Ishikawa (cell line): Measurements from ENCODE around the gene GAS7.

Source experiments
- CEBPB ChIP-seq: IDR thresholded peaks from 2 replicates; pipeline ENCODE4 v1.6.1; 2012
- CREB1 ChIP-seq: IDR thresholded peaks from 2 replicates; pipeline ENCODE4 v1.6.1; 2012; ENCODE audit warnings: low read depth
- EGR1 ChIP-seq: IDR thresholded peaks from 2 replicates; pipeline ENCODE4 v1.6.1; 2012
- EP300 ChIP-seq: IDR thresholded peaks from 2 replicates; pipeline ENCODE4 v1.6.1; 2012; ENCODE audit warnings: borderline replicate concordance
- FOXM1 ChIP-seq: IDR thresholded peaks from 2 replicates; pipeline ENCODE4 v1.6.1; 2012; ENCODE audit warnings: low read depth, borderline replicate concordance
- NFIC ChIP-seq: IDR thresholded peaks from 2 replicates; pipeline ENCODE4 v1.6.1; 2012
- RAD21 ChIP-seq: IDR thresholded peaks from 2 replicates; pipeline ENCODE4 v1.6.1; 2012; ENCODE audit warnings: low read depth
- TAF1 ChIP-seq: IDR thresholded peaks from 2 replicates; pipeline ENCODE4 v1.6.1; 2012; ENCODE audit warnings: low read depth, mild to moderate bottlenecking
- TCF12 ChIP-seq: IDR thresholded peaks from 2 replicates; pipeline ENCODE4 v1.6.1; 2012; ENCODE audit warnings: low read depth
- TEAD4 ChIP-seq: IDR thresholded peaks from 2 replicates; pipeline ENCODE4 v1.6.1; 2012
- YY1 ChIP-seq: IDR thresholded peaks from 2 replicates; pipeline ENCODE4 v1.6.1; 2012; ENCODE audit warnings: low read depth
- ZBTB7A ChIP-seq: IDR thresholded peaks from 2 replicates; pipeline ENCODE4 v1.6.1; 2012; ENCODE audit warnings: low read depth
- TF ChIP-seq, protein P1 (sequence below): IDR thresholded peaks from 2 replicates; pipeline ENCODE4 v1.6.1; 2012
- TF ChIP-seq, protein P2 (sequence below): IDR thresholded peaks from 2 replicates; pipeline ENCODE4 v1.6.1; 2012; ENCODE audit warnings: low read depth, mild to moderate bottlenecking
- TF ChIP-seq, protein P3 (sequence below): IDR thresholded peaks from 2 replicates; pipeline ENCODE4 v1.6.1; 2012

The GAS7 gene

DNA sequence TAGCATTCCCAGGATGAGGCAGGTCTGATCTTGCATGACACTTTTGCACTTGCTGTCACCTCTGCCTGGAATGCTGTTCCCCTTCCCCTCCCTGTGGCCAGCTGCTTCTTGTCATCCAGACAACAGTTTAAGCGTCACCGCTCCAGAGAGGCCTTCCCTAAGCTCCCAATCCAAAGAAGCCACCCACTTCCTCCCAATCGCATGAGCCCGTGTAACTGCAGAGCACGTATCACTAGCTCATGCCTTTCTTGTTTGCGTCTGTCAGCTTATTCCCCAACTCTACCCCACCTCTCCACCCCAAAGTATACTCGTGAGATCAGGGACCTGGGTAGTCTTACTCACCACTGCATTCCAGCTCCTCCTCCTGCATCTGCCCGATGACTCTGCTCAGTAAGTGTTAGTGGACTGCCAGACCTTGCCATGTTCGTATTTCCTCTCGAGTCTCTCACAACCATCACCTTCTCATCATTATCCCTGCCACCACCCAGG is 92.8 kb downstream of the GAS7 start:
- TF ChIP-seq, protein P1, sequence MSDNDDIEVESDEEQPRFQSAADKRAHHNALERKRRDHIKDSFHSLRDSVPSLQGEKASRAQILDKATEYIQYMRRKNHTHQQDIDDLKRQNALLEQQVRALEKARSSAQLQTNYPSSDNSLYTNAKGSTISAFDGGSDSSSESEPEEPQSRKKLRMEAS: no peak
- TF ChIP-seq TAF1: no peak

DNA sequence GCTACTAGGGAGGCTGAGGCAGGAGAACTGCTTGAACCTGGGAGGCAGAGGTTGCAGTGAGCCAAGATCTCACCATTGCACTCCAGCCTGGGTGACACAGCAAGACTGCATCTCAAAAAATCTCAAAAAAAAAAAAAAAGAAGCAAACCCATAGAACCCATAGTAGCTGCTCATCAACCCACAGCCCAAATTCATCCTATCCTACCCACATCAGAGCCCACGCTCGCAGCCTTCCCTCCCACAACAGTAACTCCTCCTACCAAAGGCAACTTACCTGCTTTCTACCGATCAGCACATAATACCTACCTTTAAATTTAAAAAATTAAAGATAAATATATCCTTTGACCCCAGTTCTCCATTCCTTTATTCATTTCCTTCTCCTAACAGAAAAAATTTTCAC is 94.7 kb downstream of the GAS7 start:
- TF ChIP-seq EP300: no peak
- no peak for TF ChIP-seq TCF12
- TF ChIP-seq TEAD4: no peak
- no peak for TF ChIP-seq YY1
- TF ChIP-seq, protein P1: no peak
- TF ChIP-seq, protein P2, sequence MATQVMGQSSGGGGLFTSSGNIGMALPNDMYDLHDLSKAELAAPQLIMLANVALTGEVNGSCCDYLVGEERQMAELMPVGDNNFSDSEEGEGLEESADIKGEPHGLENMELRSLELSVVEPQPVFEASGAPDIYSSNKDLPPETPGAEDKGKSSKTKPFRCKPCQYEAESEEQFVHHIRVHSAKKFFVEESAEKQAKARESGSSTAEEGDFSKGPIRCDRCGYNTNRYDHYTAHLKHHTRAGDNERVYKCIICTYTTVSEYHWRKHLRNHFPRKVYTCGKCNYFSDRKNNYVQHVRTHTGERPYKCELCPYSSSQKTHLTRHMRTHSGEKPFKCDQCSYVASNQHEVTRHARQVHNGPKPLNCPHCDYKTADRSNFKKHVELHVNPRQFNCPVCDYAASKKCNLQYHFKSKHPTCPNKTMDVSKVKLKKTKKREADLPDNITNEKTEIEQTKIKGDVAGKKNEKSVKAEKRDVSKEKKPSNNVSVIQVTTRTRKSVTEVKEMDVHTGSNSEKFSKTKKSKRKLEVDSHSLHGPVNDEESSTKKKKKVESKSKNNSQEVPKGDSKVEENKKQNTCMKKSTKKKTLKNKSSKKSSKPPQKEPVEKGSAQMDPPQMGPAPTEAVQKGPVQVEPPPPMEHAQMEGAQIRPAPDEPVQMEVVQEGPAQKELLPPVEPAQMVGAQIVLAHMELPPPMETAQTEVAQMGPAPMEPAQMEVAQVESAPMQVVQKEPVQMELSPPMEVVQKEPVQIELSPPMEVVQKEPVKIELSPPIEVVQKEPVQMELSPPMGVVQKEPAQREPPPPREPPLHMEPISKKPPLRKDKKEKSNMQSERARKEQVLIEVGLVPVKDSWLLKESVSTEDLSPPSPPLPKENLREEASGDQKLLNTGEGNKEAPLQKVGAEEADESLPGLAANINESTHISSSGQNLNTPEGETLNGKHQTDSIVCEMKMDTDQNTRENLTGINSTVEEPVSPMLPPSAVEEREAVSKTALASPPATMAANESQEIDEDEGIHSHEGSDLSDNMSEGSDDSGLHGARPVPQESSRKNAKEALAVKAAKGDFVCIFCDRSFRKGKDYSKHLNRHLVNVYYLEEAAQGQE: no peak
- TF ChIP-seq NFIC: no peak
- TF ChIP-seq, protein P3, sequence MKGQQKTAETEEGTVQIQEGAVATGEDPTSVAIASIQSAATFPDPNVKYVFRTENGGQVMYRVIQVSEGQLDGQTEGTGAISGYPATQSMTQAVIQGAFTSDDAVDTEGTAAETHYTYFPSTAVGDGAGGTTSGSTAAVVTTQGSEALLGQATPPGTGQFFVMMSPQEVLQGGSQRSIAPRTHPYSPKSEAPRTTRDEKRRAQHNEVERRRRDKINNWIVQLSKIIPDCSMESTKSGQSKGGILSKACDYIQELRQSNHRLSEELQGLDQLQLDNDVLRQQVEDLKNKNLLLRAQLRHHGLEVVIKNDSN: no peak
- TF ChIP-seq ZBTB7A: no peak
- no peak for TF ChIP-seq RAD21
- no peak for TF ChIP-seq TAF1
- no peak for TF ChIP-seq CEBPB
- no peak for TF ChIP-seq FOXM1
- TF ChIP-seq CREB1: no peak
- TF ChIP-seq EGR1: no peak

DNA sequence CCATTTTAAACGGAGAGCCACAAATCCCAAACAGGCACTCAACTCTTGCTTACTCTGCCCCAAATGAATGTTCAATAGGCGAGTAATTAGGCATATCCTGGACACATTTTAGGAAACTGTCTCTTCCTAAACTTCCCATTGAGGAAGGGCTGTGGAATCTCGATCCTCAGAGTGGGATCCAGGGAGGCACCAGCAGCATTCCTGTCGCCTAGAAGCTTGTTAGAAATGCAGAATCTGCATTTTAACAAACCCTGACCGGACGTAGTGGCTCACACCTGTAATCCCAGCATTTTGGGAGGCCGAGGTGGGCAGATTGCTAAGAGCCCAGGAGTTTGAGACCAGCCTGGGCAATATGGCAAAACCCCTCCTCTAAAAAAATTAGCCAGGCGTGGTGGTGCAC is 95.6 kb downstream of the GAS7 start:
- TF ChIP-seq, protein P1: no peak
- no peak for TF ChIP-seq YY1

DNA sequence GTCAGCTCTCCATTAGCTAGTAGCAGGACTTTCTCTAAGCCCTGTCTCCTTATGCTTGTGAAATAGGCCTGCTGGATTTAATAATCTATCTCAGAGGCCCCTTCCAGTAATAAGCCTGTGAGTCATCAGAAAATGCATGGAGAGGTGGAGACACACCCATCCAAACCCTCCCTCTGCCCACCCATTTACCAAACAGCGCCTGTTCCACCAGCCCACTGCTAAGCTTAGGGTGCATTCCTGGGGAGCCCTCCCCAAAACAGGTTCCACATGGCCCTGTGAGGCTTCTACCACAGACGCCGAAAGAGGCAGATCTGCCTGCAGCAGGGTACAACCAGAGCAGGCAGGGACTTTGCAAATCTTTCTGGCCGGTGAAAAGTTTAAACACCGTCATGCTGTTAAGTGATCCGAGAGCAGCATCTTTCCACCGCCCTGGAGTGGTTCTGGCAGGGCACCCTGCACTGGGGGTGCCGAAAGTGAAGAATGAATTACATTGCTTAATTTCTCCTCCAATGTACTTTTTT is 99.3 kb downstream of the GAS7 start:
- no peak for TF ChIP-seq TCF12
- TF ChIP-seq TEAD4: no peak
- TF ChIP-seq EGR1: no peak
- TF ChIP-seq YY1: no peak
- no peak for TF ChIP-seq TAF1
- TF ChIP-seq CREB1: no peak
- TF ChIP-seq, protein P3: no peak
- TF ChIP-seq RAD21: no peak
- no peak for TF ChIP-seq ZBTB7A
- TF ChIP-seq FOXM1: no peak
- TF ChIP-seq, protein P2: no peak
- TF ChIP-seq, protein P1: no peak
- no peak for TF ChIP-seq NFIC

DNA sequence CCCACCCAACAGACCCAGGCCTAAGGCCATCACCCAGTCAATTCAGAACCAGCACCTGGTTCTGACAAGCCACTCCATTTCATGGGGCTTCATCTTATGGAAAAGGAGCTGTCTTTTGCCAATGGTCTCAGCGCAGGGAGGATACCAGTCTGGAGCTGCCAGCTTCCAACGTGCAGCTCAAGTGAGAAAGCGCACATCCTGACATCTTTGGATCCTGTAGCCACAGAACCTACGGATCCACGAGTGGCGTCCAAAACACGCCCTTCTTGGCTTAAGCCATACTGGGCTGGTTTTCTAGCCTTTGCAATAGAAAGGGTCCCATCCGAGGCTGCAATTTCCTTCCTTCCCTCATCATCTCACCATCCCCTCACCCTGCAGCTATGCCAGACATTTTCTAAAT is 101.8 kb downstream of the GAS7 start:
- TF ChIP-seq EGR1 (no peak), FOXM1 (no peak), CREB1 (no peak), RAD21 (no peak), ZBTB7A (no peak), CEBPB (no peak), NFIC (no peak), TEAD4 (no peak), TCF12 (no peak), EP300 (no peak), TAF1 (no peak), YY1 (no peak)
- TF ChIP-seq, protein P3: no peak
- TF ChIP-seq, protein P1: no peak
- TF ChIP-seq, protein P2: no peak
